Measurements from ENCODE around the gene NIBAN1.
"Not testable (repeated sequence)": the region's sequence is repeated elsewhere in the genome, so short reads cannot be mapped to it uniquely, and the experiment has no call there.

NIBAN1 gene

DNA sequence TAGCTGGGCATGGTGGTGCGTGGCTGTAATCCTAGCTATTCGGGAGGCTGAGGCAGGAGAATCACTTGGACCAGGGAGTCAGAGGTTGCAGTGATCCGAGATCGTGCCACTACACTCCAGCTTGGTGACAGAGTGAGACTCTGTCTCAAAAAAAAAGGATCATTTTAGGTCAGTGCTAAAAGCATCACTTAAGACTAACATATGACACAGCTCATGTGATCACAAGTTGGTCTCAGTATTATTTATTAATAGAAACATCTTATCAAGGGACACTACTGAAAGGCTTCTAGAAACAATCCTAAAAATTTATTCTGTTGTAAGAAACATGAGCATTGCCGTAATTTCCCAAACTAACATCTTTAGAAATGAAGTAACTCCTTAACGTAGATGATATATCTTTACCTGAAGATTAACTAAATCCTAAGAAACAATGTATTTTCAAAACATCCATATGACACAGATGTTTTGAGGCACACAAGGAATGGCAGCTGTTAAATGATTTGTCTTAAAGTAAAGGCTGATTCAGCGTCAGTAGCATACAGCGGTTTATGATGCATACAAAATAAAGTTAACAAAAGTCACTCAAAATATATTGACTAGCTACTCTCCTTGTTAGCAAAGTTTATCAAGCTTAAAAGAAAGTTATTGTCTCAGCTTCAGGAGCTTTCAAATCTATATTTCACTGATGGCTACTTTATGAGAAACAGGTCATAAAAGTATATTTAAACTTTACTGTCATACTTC is 2.6 kb downstream of the NIBAN1 start:
- no peak for DNase-seq

- DNase-seq: no peak
Measured at GRCh38 chr1:184970691-184971161, 3.6 kb downstream of the NIBAN1 start.

GRCh38 chr1:184966989-184967388 is 7.3 kb downstream of the NIBAN1 start:
- DNase-seq: no peak

- DNase-seq: no peak
Measured at GRCh38 chr1:184965944-184966860, 8.1 kb downstream of the NIBAN1 start.

DNA sequence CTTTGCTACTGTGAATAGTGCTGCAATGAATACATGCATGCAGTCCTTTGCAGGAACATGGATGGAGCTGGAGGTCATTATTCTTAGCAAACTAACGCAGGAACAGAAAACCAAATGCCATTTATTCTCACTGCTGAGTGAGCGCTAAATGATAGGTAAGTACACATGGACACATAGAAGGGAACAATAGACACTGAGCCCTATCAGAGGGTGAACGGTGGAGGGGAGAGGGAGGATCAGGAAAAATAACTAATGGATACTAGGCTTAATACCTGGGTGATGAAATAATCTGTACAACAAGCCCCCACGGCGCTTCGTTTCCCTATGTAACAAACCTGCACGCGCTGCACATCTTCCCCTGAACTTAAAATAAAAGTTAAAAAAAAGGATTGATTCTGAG is 8.9 kb downstream of the NIBAN1 start:
- no peak for DNase-seq

GRCh38 chr1:184959626-184960025 is 14.7 kb downstream of the NIBAN1 start:
- no peak for DNase-seq

DNA sequence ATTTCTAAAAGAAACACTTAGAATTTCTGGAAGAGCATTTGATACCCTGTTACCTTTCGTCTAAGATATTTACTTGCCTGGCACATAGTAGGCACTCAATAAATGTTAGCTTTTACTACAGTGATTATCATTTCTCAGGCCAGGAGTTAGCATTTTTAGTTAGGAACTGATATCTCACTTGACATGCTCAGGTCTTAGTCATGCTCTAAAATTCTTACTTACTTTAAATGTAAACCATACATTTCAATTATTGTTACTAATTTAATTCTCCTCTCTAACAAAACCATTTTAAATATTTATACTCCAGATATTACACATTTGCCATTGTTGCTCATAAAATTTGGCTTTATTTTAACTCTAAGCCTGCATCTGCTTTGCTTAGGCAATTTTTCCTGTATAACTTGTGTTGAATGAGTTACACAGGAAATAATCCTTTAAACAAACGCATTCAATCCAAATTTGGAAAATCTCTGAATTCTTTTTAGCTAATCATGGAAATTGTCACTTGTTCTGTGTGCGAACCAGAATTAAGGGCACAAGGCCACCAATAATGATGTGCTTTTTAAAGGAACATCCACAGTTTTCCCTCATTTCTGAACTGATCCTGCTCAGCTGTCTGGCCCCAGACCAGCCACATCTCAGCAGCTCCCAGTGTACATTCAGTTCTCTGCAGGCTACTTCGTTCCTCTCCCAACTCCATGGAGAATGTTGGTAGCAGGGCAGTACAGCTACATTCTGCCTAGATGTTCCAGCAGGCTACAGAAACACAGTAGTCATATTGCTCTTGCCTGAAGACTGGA is 15.6 kb downstream of the NIBAN1 start:
- no peak for DNase-seq

DNA sequence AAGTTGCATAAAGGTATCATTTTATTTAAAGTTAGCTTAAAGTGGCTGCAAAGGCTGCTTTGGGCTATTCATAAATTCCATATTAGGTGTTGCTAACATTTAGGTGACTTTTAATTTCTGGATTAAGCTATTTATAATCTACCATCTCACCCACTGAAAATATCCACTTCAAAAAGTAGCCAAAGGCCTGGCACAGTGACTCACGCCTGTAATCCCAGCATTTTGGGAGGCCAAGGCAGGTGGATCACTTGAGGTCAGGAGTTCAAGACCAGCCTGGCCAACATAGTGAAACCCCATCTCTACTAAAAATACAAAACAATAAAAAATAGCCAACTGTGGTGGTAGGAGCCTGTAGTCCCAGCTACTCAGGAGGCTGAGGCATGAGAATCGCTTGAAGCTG is 16.4 kb downstream of the NIBAN1 start:
- DNase-seq: not testable (repeated sequence)

- DNase-seq: no peak
Measured at GRCh38 chr1:184956999-184957700, 17.2 kb downstream of the NIBAN1 start.

GRCh38 chr1:184954232-184954995 is 19.9 kb downstream of the NIBAN1 start:
- DNase-seq: no peak

GRCh38 chr1:184953600-184954219 is 20.6 kb downstream of the NIBAN1 start:
- DNase-seq: no peak

DNA sequence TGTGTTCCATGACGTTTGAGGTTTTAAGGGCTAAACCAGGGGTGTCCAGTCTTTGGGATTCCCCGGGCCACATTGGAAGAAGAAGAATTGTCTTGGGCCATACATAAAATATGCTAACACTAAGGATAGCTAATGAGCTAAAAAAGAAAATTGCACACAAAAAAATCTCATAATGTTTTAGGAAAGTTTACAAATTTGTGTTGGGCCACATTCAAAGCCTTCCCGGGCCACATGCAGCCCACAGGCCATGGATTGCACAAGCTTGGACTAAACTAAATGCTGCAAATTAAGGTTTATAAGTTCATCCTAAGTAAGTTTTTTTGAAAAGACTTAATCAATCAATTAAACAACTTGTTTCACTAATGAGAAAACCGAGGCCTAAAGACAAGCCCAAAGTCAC is 21.9 kb downstream of the NIBAN1 start:
- DNase-seq: no peak

DNA sequence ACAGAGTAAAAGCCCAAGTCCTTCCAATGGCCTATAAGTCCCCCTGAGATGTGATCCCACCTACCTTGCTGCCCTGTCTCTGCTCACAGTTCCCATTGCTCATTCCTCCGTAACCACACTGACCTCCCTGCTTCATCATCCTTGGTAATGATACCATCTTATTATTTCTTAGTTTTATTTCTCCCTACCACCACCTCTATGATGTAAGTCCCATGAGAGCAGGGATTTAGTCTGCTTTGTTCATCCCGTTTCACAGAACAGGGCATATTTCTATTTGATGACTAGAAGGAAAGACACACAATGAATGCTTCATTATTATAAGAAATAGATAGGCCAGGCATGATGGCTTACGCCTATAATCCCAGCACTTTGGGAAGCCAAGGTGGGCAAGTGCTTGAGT is 22.5 kb downstream of the NIBAN1 start:
- no peak for DNase-seq

- DNase-seq: no peak
Measured at GRCh38 chr1:184950906-184951305, 23.4 kb downstream of the NIBAN1 start.

DNA sequence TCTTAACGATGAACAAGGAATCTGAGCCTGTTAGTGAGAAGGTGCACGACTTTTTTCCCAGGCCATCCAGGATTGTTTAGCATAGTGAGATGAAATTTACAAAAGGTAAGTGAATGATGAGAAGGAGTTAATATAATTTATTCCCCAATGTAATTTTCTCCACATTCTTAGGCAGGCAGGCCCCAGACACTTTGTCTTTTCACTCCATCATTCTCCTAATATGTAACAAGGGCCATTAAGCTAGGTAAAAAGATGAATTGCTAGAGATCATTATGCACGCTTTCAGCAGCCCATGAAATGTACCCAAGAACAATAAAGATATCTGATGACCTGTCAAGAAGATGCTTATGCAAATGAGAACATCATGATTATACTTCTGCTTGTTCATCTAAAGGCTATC is 24.1 kb downstream of the NIBAN1 start:
- DNase-seq: no peak

GRCh38 chr1:184947497-184948256 is 26.6 kb downstream of the NIBAN1 start:
- DNase-seq: no peak

DNA sequence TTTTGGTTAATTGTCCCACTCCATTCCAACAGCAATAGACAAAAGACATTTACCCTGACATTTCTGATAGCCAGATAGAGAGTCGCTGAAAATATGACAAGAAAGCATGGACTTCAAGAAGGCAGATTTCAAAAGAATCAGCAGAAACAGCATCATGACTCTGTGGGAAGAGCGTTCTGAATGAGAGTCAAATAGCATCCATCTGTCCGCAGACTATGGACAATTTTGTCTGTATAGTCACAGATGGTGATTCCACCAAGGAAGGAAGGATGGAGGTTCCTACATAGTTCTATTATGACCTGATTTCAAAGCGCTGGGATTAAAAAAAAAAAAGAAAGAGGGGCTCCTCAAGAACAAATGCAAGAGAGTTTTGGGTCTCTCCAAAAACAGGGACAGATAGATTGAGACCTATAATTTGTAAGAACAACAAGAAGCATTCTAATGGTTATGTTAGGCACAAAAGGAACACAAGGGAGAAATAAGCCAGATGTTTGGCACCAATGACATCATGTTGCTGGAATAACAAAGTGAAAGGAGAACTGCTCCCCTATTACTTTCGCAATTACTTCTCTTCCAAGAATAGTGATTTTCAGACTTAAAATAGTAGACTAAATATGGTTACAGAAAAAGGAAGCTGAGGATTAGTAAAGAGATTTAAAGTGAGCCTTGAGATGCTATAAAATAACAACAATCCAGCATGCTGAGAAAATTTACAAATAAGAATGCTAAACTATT is 28.5 kb downstream of the NIBAN1 start:
- no peak for DNase-seq

- DNase-seq: no peak
Measured at GRCh38 chr1:184945029-184945428, 29.3 kb downstream of the NIBAN1 start.

DNA sequence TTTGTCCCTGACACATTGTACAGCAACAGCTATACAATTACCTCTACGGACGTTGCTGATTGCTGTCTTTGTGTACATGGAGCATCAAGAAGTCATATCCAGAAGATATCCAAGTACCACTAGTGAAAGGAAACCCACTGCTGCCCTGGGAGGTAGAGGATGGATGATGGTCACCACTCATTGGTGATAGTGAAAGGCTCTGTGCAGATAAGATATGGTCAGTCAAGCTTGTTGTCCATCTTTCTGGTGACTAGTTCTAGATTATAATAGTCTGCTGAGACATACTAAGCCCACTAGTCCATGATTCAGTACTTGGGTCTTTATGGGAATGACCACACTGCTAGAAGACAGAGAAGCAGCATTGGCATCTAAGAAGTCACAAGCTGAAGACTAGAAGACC is 30.3 kb downstream of the NIBAN1 start:
- DNase-seq: no peak

DNA sequence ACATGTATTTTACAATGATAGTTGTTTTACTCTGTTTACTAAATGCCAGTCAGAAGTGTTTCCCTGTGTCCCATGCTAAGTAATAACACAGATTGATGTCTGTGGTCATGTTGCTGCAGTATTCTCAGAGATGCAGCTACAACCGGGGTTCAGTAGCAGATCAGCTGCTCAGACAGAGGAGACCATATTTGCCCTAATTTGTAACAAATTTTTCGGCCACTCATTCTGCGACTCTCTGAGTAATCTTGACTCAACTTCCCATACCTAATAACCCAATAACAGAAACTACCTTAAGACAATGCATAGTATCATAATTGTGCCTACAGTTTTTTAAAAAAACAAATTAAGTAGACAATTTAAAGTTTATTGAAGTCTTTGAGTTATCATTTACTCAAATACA is 32.6 kb downstream of the NIBAN1 start:
- peak; percentile 23 for DNase-seq

Measured in stimulated activated CD4-positive, alpha-beta T cell treated with anti-CD3 and anti-CD28 coated beads, Interleukin-4, amount 100 ng/mL, for 24 hours (primary cell).